ENCODE data around the gene D2HGDH. TPM values are rescaled to one million over a fixed set of nuclear protein-coding genes. Genes with fewer than 3 reads are reported as not detected.

D2HGDH gene
- total and polyA plus RNA-seq, 2 experiments from 2014 or later: 9.7 to 19.1 TPM

GRCh38 chr2:241769819-241770184 lies 35.4 kb downstream of the D2HGDH start:
- H3K4me1 ChIP-seq (ENCODE audit: insufficient read depth): peaks cover 5% of the 10 kb centered on the region; the same call in 1 of the 2 replicates
- no peak overlapping the region for H3K9ac ChIP-seq
- H3K4me3 ChIP-seq: no peak overlapping the region
- no peaks in the 10 kb centered on the region for H3K27me3 ChIP-seq (replicated peaks; ENCODE audit: insufficient read depth)
- H3K27ac ChIP-seq: no peak overlapping the region
- no peak overlapping the region for H2AFZ ChIP-seq
- H3K79me2 ChIP-seq (ENCODE audit: insufficient read depth): no peaks in the 10 kb centered on the region
- WGBS, 2 experiments (ENCODE audit: low coverage in 1 of 2, low lambda C conversion rate in 2 of 2, missing lambda C conversion rate in 2 of 2): 89 to 90% methylated on average over 13 of the region's 13 CpGs
- no peak for DNase-seq
- H4K20me1 ChIP-seq (ENCODE audit: insufficient read depth): no peaks in the 10 kb centered on the region
- TF ChIP-seq EZH2phosphoT487 (IDR thresholded peaks at IDR 0.05; ENCODE audit: insufficient read depth, low read depth) (no peak), EZH2 (IDR thresholded peaks at IDR 0.05; ENCODE audit: insufficient read depth, poor library complexity, severe bottlenecking) (no peak)
- no peaks in the 10 kb centered on the region for H3F3A ChIP-seq (ENCODE audit: insufficient read depth)
- H3K36me3 ChIP-seq (ENCODE audit: low read depth): no peaks in the 10 kb centered on the region
- H3K4me2 ChIP-seq (ENCODE audit: unreplicated experiment): no peak overlapping the region
- in situ Hi-C loops (cut with MboI): no loop called here
- H3K9me2 ChIP-seq (ENCODE audit: insufficient read depth): no peaks in the 10 kb centered on the region
- H3K9me3 ChIP-seq (ENCODE audit: low read depth): no peaks in the 10 kb centered on the region

GRCh38 chr2:241770185-241770935 lies 35.9 kb downstream of the D2HGDH start:
- H3K36me3 ChIP-seq (ENCODE audit: low read depth): no peaks in the 10 kb centered on the region
- H3K9ac ChIP-seq: no peak overlapping the region
- no peaks in the 10 kb centered on the region for H4K20me1 ChIP-seq (ENCODE audit: insufficient read depth)
- H3K9me3 ChIP-seq (ENCODE audit: low read depth): no peaks in the 10 kb centered on the region
- no peak overlapping the region for H3K4me3 ChIP-seq
- in situ Hi-C loops (cut with MboI): no loop called here
- H3K9me2 ChIP-seq (ENCODE audit: insufficient read depth): no peaks in the 10 kb centered on the region
- WGBS, 2 experiments (ENCODE audit: low coverage in 1 of 2, low lambda C conversion rate in 2 of 2, missing lambda C conversion rate in 2 of 2): 75 to 80% methylated on average over 27 of the region's 27 CpGs
- no peak overlapping the region for H3K4me2 ChIP-seq (ENCODE audit: unreplicated experiment)
- H3F3A ChIP-seq (ENCODE audit: insufficient read depth): no peaks in the 10 kb centered on the region
- peaks cover 10% of the 10 kb centered on the region for H3K4me1 ChIP-seq (ENCODE audit: insufficient read depth)
- no peaks in the 10 kb centered on the region for H3K79me2 ChIP-seq (ENCODE audit: insufficient read depth)
- H3K27me3 ChIP-seq (replicated peaks; ENCODE audit: insufficient read depth): no peaks in the 10 kb centered on the region
- no peak for DNase-seq
- H2AFZ ChIP-seq: no peak overlapping the region
- no peak for TF ChIP-seq EZH2 (IDR thresholded peaks at IDR 0.05; ENCODE audit: insufficient read depth, poor library complexity, severe bottlenecking)
- no peak for TF ChIP-seq EZH2phosphoT487 (IDR thresholded peaks at IDR 0.05; ENCODE audit: insufficient read depth, low read depth)
- H3K27ac ChIP-seq: no peak overlapping the region

- no peak overlapping the region for H2AFZ ChIP-seq
- H3K4me3 ChIP-seq: no peak overlapping the region
- peaks cover 10% of the 10 kb centered on the region for H3K4me1 ChIP-seq (ENCODE audit: insufficient read depth)
- H3K27ac ChIP-seq: no peak overlapping the region
- H3K4me2 ChIP-seq (ENCODE audit: unreplicated experiment): no peak overlapping the region
- H3K79me2 ChIP-seq (ENCODE audit: insufficient read depth): no peaks in the 10 kb centered on the region
- no peaks in the 10 kb centered on the region for H3F3A ChIP-seq (ENCODE audit: insufficient read depth)
- H3K36me3 ChIP-seq (ENCODE audit: low read depth): no peaks in the 10 kb centered on the region
- no peaks in the 10 kb centered on the region for H3K27me3 ChIP-seq (replicated peaks; ENCODE audit: insufficient read depth)
- DNase-seq: no peak
- no peaks in the 10 kb centered on the region for H3K9me3 ChIP-seq (ENCODE audit: low read depth)
- no peak for TF ChIP-seq EZH2phosphoT487 (IDR thresholded peaks at IDR 0.05; ENCODE audit: insufficient read depth, low read depth)
- TF ChIP-seq EZH2 (IDR thresholded peaks at IDR 0.05; ENCODE audit: insufficient read depth, poor library complexity, severe bottlenecking): no peak
- 0 out of 2 replicates have a peak overlapping the region, but pooled peaks have one; percentile 44 for H3K9ac ChIP-seq
- no peaks in the 10 kb centered on the region for H4K20me1 ChIP-seq (ENCODE audit: insufficient read depth)
- in situ Hi-C loops (cut with MboI): no loop called here
- no peaks in the 10 kb centered on the region for H3K9me2 ChIP-seq (ENCODE audit: insufficient read depth)
- 99% methylated on average over 12 of the region's 12 CpGs for WGBS, 2 experiments (ENCODE audit: low coverage in 1 of 2, low lambda C conversion rate in 2 of 2, missing lambda C conversion rate in 2 of 2)
Measured at GRCh38 chr2:241770936-241771285, 36.5 kb downstream of the D2HGDH start.

- H3K4me3 ChIP-seq: no peak overlapping the region
- 53 to 60% methylated on average over 33 to 38 of the region's 38 CpGs for WGBS, 2 experiments (ENCODE audit: low coverage in 1 of 2, low lambda C conversion rate in 2 of 2, missing lambda C conversion rate in 2 of 2)
- TF ChIP-seq EZH2 (IDR thresholded peaks at IDR 0.05; ENCODE audit: insufficient read depth, poor library complexity, severe bottlenecking): no peak
- TF ChIP-seq EZH2phosphoT487 (IDR thresholded peaks at IDR 0.05; ENCODE audit: insufficient read depth, low read depth): no peak
Measured at GRCh38 chr2:241771286-241772062, 37.0 kb downstream of the D2HGDH start.

More at GRCh38 chr2:241771286-241772062, 37.0 kb downstream of the D2HGDH start:
- no peaks in the 10 kb centered on the region for H4K20me1 ChIP-seq (ENCODE audit: insufficient read depth)
- peak overlapping the region; percentile 44 for H3K9ac ChIP-seq
- no peaks in the 10 kb centered on the region for H3K27me3 ChIP-seq (replicated peaks; ENCODE audit: insufficient read depth)
- H2AFZ ChIP-seq: no peak overlapping the region
- H3K27ac ChIP-seq: no peak overlapping the region
- in situ Hi-C loops (cut with MboI): no loop called here
- H3K9me3 ChIP-seq (ENCODE audit: low read depth): no peaks in the 10 kb centered on the region
- H3K36me3 ChIP-seq (ENCODE audit: low read depth): no peaks in the 10 kb centered on the region
- H3K4me2 ChIP-seq (ENCODE audit: unreplicated experiment): no peak overlapping the region
- DNase-seq: peak; percentile 43
- H3F3A ChIP-seq (ENCODE audit: insufficient read depth): no peaks in the 10 kb centered on the region
- peaks cover 10% of the 10 kb centered on the region for H3K4me1 ChIP-seq (ENCODE audit: insufficient read depth)
- H3K79me2 ChIP-seq (ENCODE audit: insufficient read depth): no peaks in the 10 kb centered on the region
- no peaks in the 10 kb centered on the region for H3K9me2 ChIP-seq (ENCODE audit: insufficient read depth)

Measured in GM23248 (cell line).